Measurements from ENCODE around the gene CD1E. TPM values are rescaled to one million over a fixed set of nuclear protein-coding genes. Genes with fewer than 3 reads are reported as not detected.

CD1E gene
- total and polyA plus RNA-seq, 2 experiments from 2014 or later, result not detected

GRCh38 chr1:158354255-158354654 lies 561 bp downstream of the CD1E start:
- no peak overlapping the region for H3K27ac ChIP-seq
- DNase-seq (ENCODE audit: low spot score), result no peak
- no peak for TF ChIP-seq EZH2phosphoT487 (IDR thresholded peaks at IDR 0.05; ENCODE audit: low read depth, severe bottlenecking, unreplicated experiment)
- no peak for TF ChIP-seq EZH2 (IDR thresholded peaks at IDR 0.05; ENCODE audit: borderline replicate concordance)
- TF ChIP-seq CTCF (IDR thresholded peaks at IDR 0.05; ENCODE audit: poor library complexity), result no peak
- H3K79me2 ChIP-seq, result no peaks in the 10 kb centered on the region
- 70% methylated on average over 2 of the region's 2 CpGs for WGBS (ENCODE audit: low lambda C conversion rate, missing lambda C conversion rate)
- no peaks in the 10 kb centered on the region for H3K36me3 ChIP-seq (replicated peaks; ENCODE audit: insufficient read depth, low read depth)
- no peaks in the 10 kb centered on the region for H3K9me2 ChIP-seq (replicated peaks; ENCODE audit: insufficient read depth)
- H3K27me3 ChIP-seq, result no peaks in the 10 kb centered on the region
- no peaks in the 10 kb centered on the region for H3K9me3 ChIP-seq (ENCODE audit: low read depth)
- H3K4me1 ChIP-seq (ENCODE audit: insufficient read depth), result no peaks in the 10 kb centered on the region
- H4K20me1 ChIP-seq (ENCODE audit: insufficient read depth, poor library complexity, severe bottlenecking), result peaks cover 2% of the 10 kb centered on the region
- H3K4me2 ChIP-seq, result no peak overlapping the region
- H3K4me3 ChIP-seq, result no peak overlapping the region
- H2AFZ ChIP-seq, result no peak overlapping the region

GRCh38 chr1:158355773-158356285 lies 2.1 kb downstream of the CD1E start:
- Histone ChIP-seq H3K9me2 (replicated peaks; ENCODE audit: insufficient read depth) (no peaks in the 10 kb centered on the region), H3K4me1 (ENCODE audit: insufficient read depth) (no peaks in the 10 kb centered on the region), H3K27me3 (no peaks in the 10 kb centered on the region), H3K27ac (no peak overlapping the region), H4K20me1 (ENCODE audit: insufficient read depth, poor library complexity, severe bottlenecking) (peaks cover 2% of the 10 kb centered on the region), H3K9me3 (ENCODE audit: low read depth) (no peaks in the 10 kb centered on the region), H3K36me3 (replicated peaks; ENCODE audit: insufficient read depth, low read depth) (no peaks in the 10 kb centered on the region), H3K4me2 (no peak overlapping the region), H3K79me2 (no peaks in the 10 kb centered on the region), H3K4me3 (no peak overlapping the region), H2AFZ (no peak overlapping the region)
- WGBS (ENCODE audit: low lambda C conversion rate, missing lambda C conversion rate), result 88% methylated on average over 10 of the region's 10 CpGs
- TF ChIP-seq CTCF (IDR thresholded peaks at IDR 0.05; ENCODE audit: poor library complexity), result no peak
- no peak for TF ChIP-seq EZH2phosphoT487 (IDR thresholded peaks at IDR 0.05; ENCODE audit: low read depth, severe bottlenecking, unreplicated experiment)
- no peak for TF ChIP-seq EZH2 (IDR thresholded peaks at IDR 0.05; ENCODE audit: borderline replicate concordance)
- DNase-seq (ENCODE audit: low spot score), result no peak

GRCh38 chr1:158356616-158357015 lies 2.9 kb downstream of the CD1E start:
- Histone ChIP-seq H2AFZ (no peak overlapping the region), H3K9me2 (replicated peaks; ENCODE audit: insufficient read depth) (no peaks in the 10 kb centered on the region), H4K20me1 (ENCODE audit: insufficient read depth, poor library complexity, severe bottlenecking) (peaks cover 2% of the 10 kb centered on the region), H3K27ac (no peak overlapping the region), H3K4me1 (ENCODE audit: insufficient read depth) (no peaks in the 10 kb centered on the region), H3K4me2 (no peak overlapping the region), H3K27me3 (no peaks in the 10 kb centered on the region), H3K9me3 (ENCODE audit: low read depth) (no peaks in the 10 kb centered on the region), H3K36me3 (replicated peaks; ENCODE audit: insufficient read depth, low read depth) (no peaks in the 10 kb centered on the region), H3K4me3 (no peak overlapping the region), H3K79me2 (no peaks in the 10 kb centered on the region)
- DNase-seq (ENCODE audit: low spot score), result no peak
- 90% methylated on average over 3 of the region's 3 CpGs for WGBS (ENCODE audit: low lambda C conversion rate, missing lambda C conversion rate)
- TF ChIP-seq CTCF (IDR thresholded peaks at IDR 0.05; ENCODE audit: poor library complexity) (no peak), EZH2 (IDR thresholded peaks at IDR 0.05; ENCODE audit: borderline replicate concordance) (no peak), EZH2phosphoT487 (IDR thresholded peaks at IDR 0.05; ENCODE audit: low read depth, severe bottlenecking, unreplicated experiment) (no peak)

- no peaks in the 10 kb centered on the region for H3K9me3 ChIP-seq (ENCODE audit: low read depth)
- H3K4me2 ChIP-seq, result no peak overlapping the region
- H3K27ac ChIP-seq, result no peak overlapping the region
- no peak for TF ChIP-seq CTCF (IDR thresholded peaks at IDR 0.05; ENCODE audit: poor library complexity)
- H3K79me2 ChIP-seq, result no peaks in the 10 kb centered on the region
- H3K27me3 ChIP-seq, result no peaks in the 10 kb centered on the region
- H3K4me1 ChIP-seq (ENCODE audit: insufficient read depth), result no peaks in the 10 kb centered on the region
- no peaks in the 10 kb centered on the region for H3K36me3 ChIP-seq (replicated peaks; ENCODE audit: insufficient read depth, low read depth)
- H3K9me2 ChIP-seq (replicated peaks; ENCODE audit: insufficient read depth), result no peaks in the 10 kb centered on the region
- 92% methylated on average over 1 of the region's 1 CpG for WGBS (ENCODE audit: low lambda C conversion rate, missing lambda C conversion rate)
- no peak overlapping the region for H3K4me3 ChIP-seq
- no peak overlapping the region for H2AFZ ChIP-seq
- DNase-seq (ENCODE audit: low spot score), result no peak
- no peaks in the 10 kb centered on the region for H4K20me1 ChIP-seq (ENCODE audit: insufficient read depth, poor library complexity, severe bottlenecking)
Measured at GRCh38 chr1:158357441-158357840, 3.7 kb downstream of the CD1E start.

All from hepatocyte (in vitro differentiated cells).